HepG2 (cell line): ENCODE measurements around the gene TOMM7. TPM values are rescaled to one million over a fixed set of nuclear protein-coding genes. Genes with fewer than 3 reads are reported as not detected.

ENCODE experiments used
- ATAC-seq: fragments of 200-7000 bp; cut with Tn5 transposase; 3 replicates; pipeline ENCODE4 v1.9.1; 2020; ENCODE audit warnings: mild to moderate bottlenecking, moderate library complexity
- BruUV-seq: library from RNA; stranded (reverse); fragments of 400-500 nt; replicated peaks from 2 replicates; lab custom pipeline; 2021; lab: Mats Ljungman, UMichigan
- CTCF ChIA-PET: fragments of 300-600 bp; formaldehyde crosslinking; extraction: SDS; loops from one replicate; lab custom pipeline; 2021; ENCODE audit warnings: low total read pairs, inconsistent platforms, low intra/inter-chr PET ratio; lab: Yijun Ruan, JAX
- POLR2A ChIA-PET: fragments of 350-600 bp; sonication (Branson Sonifier 250); formaldehyde crosslinking; loops from one replicate; lab custom pipeline; 2020; ENCODE audit warnings: antibody characterized with exemption, inconsistent platforms; lab: Yijun Ruan, JAX
- DNase-seq: peaks from one replicate; pipeline ENCODE4 v3.0.0-alpha.2; 2015; ENCODE audit warnings: low spot score
- FAIRE-seq: peaks from 3 replicates; lab custom pipeline; 2011; peaks lifted over from hg19 to GRCh38; lab: Jason Lieb, UNC
- H2AFZ ChIP-seq: one replicate; pipeline ENCODE4 v1.6.1; 2011; ENCODE audit warnings: low read length, inconsistent platforms
- H3K27ac ChIP-seq: fragments of 300-600 bp; 3 replicates; pipeline ENCODE4 v1.8.0; 2011; ENCODE audit warnings: mixed run types, mild to moderate bottlenecking, mixed read lengths, low read length, inconsistent platforms; ENCODE audit not compliant: insufficient read depth; ENCODE audit errors: extremely low read length
- H3K27me3 ChIP-seq, 2 experiments: fragments of 200-600 bp in 1 of 2; 2 replicates in 1 of 2; 3 replicates in 1 of 2; pipeline versions ENCODE4 v1.6.0 to v1.8.0; 2011; ENCODE audit warnings: low read length in 2 of 2, mild to moderate bottlenecking in 2 of 2, moderate library complexity in 2 of 2, inconsistent platforms in 1 of 2; ENCODE audit not compliant: insufficient read depth in 2 of 2, control insufficient read depth in 1 of 2
- H3K36me3 ChIP-seq, 2 experiments: fragments of 200-600 bp in 1 of 2; replicated peaks in 1 of 2; 2 replicates in 1 of 2; 3 replicates in 1 of 2; pipeline versions ENCODE4 v1.5.1 to v1.8.0; 2011; ENCODE audit warnings: low read length in 2 of 2, inconsistent platforms in 1 of 2; ENCODE audit not compliant: insufficient read depth in 2 of 2, control insufficient read depth in 1 of 2
- H3K4me1 ChIP-seq: 2 replicates; pipeline ENCODE4 v1.5.1; 2012; ENCODE audit warnings: low read length, inconsistent platforms; ENCODE audit not compliant: insufficient read depth
- H3K4me2 ChIP-seq: 2 replicates; pipeline ENCODE4 v1.6.0; 2011; ENCODE audit warnings: low read depth, low read length, inconsistent platforms
- H3K4me3 ChIP-seq, 3 experiments: fragments of 200-600 bp in 1 of 3; sonication (generic), shearing (Covaris generic) in 1 of 3; replicated peaks in 1 of 3; 2 replicates each; pipeline ENCODE4 v1.5.1; 2011 to 2016; ENCODE audit warnings: low read length in 3 of 3, inconsistent platforms in 2 of 3, low read depth in 2 of 3, mild to moderate bottlenecking in 2 of 3, control low read depth in 1 of 3, mixed read lengths in 1 of 3; ENCODE audit not compliant: insufficient read depth in 1 of 3
- H3K79me2 ChIP-seq: one replicate; pipeline ENCODE4 v1.6.1; 2011; ENCODE audit warnings: low read length, inconsistent platforms; ENCODE audit not compliant: insufficient read depth
- H3K9ac ChIP-seq: 2 replicates; pipeline ENCODE4 v1.6.0; 2011; ENCODE audit warnings: mild to moderate bottlenecking, low read depth, low read length, inconsistent platforms; ENCODE audit not compliant: insufficient read depth
- H3K9me3 ChIP-seq: 2 replicates; pipeline ENCODE4 v1.5.1; 2012; ENCODE audit warnings: mild to moderate bottlenecking, low read length
- H4K20me1 ChIP-seq: 2 replicates; pipeline ENCODE4 v1.6.0; 2011; ENCODE audit warnings: inconsistent platforms, mild to moderate bottlenecking, low read length, moderate library complexity; ENCODE audit not compliant: insufficient read depth
- JDP2 ChIP-seq: sonication (generic); formaldehyde crosslinking; IDR thresholded peaks from 2 replicates; pipeline ENCODE4 v1.8.1; 2022; ENCODE audit warnings: missing genetic modification reagents, borderline replicate concordance
- RFXANK ChIP-seq: IDR thresholded peaks from 2 replicates; pipeline ENCODE4 v1.6.1; 2016
- WGBS: methylation state at CpG from one replicate; pipeline ENCODE4 v1.1.6; 2017; ENCODE audit warnings: low lambda C conversion rate; 5-methylcytosine and 5-hydroxymethylcytosine counted together
- in situ Hi-C: cut with HindIII; loops from 2 replicates; pipeline ENCODE4 v1.10.0; 2017; ENCODE audit warnings: low pct_unique_long_range_greater_than_20kb; ENCODE audit not compliant: extremely low pct_ligation_motif_present
- intact Hi-C: fragments of 100-400 bp; cut with micrococcal nuclease; formaldehyde crosslinking; loops from one replicate; pipeline ENCODE4 v1.10.0; 2022; ENCODE audit not compliant: unreplicated experiment
- polyA plus RNA-seq, 8 experiments: library from polyadenylated mRNA; depleted of rRNA in 3 of 8; stranded (reverse) in 7 of 8; unstranded in 1 of 8; fragments of >200 nt; fragmentation: Illumina TruSeq in 4 of 8; extraction: Trizol in 4 of 8; gene quantifications; 2 replicates each; pipeline versions ENCODE4 v1.2.1 to v1.2.3, GENCODE V29; 2011 to 2016; ENCODE audit warnings: low read depth in 4 of 8, missing spikeins in 1 of 8, mixed read lengths in 1 of 8; ENCODE audit not compliant: insufficient read depth in 1 of 8
- total RNA-seq, 5 experiments: library from RNA; depleted of rRNA; stranded (reverse); fragments of >200 nt; fragmentation: Illumina TruSeq; extraction: Trizol; gene quantifications; 2 replicates each; pipeline ENCODE4 v1.2.3, GENCODE V29; 2016; ENCODE audit warnings: low read depth in 1 of 5
- TF ChIP-seq, protein P1 (sequence below): sonication (generic); formaldehyde crosslinking; IDR thresholded peaks from 2 replicates; pipeline ENCODE4 v1.4.0; 2020; ENCODE audit warnings: mild to moderate bottlenecking, missing genetic modification reagents

TOMM7 gene
- total and polyA plus RNA-seq, 2 of the 13 experiments (the other 11 are each of a cell fraction or from before 2014, with no cell fraction given), result 251 to 369 TPM

DNA sequence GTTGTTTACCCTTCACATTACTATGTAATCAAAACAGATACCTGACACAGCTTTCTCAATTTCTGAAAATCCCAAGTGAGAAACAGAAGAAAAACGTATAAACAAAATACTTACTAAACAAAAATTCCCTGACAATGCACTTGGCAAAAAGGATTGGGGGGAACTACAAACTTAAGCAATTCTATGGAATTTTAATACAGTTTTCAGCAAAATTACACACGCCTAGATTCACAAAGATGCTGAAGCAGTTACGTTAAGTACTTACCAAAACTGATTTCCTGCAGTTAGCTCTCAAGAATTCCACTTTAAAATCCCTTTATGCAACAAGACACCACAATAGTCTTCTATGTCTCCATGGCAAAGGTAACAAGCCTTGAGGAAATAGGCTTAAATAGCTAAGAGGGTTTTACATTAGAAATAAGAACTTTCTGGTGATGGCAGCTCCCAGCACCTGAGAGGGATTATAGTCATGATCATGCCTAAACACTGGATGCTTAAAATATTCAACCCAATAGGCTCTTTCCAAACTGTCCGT lies 10.8 kb downstream of the TOMM7 start (continued):
- TF ChIP-seq, protein P1, sequence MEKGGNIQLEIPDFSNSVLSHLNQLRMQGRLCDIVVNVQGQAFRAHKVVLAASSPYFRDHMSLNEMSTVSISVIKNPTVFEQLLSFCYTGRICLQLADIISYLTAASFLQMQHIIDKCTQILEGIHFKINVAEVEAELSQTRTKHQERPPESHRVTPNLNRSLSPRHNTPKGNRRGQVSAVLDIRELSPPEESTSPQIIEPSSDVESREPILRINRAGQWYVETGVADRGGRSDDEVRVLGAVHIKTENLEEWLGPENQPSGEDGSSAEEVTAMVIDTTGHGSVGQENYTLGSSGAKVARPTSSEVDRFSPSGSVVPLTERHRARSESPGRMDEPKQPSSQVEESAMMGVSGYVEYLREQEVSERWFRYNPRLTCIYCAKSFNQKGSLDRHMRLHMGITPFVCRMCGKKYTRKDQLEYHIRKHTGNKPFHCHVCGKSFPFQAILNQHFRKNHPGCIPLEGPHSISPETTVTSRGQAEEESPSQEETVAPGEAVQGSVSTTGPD, result no peak
- TF ChIP-seq RFXANK (CRISPR knock-in tag), result no peak

DNA sequence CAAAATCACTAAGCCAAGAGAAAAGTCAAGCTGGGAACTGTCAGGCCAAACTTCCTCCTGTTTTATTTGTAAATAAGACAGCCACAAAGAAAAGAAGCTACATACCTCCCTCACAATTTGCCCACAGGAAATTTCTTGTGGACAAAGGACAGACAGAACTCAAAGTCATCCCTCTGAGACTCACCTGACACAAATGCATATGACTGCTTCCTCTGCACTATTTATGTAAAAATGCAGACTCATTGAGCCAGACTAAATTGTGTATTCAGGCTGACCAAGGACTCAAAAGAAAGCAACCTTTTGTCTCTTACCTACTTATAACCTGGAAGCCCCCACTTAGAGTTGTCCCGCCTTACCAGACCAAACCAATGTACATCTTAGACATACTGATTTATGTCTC lies 11.8 kb downstream of the TOMM7 start:
- DNase-seq (no peak), FAIRE-seq (no peak), ATAC-seq (no peak)
- intact Hi-C loops (no loop called here), in situ Hi-C loops (no loop called here)
- no TSS peak for BruUV-seq
- no peak overlapping the region for H3K4me3 ChIP-seq
- no peaks in the 10 kb centered on the region for H4K20me1 ChIP-seq
- ChIA-PET POLR2A (interaction anchor here (1.0 to 1.5 kb wide), 3 partner anchors 10 to 24 kb away, joined by 3 to 5 read pairs (median 4); partner anchors contain the start of gene TOMM7), CTCF (no interaction called here)
- peaks cover 0 to 17% of the 10 kb centered on the region in 2 experiments; a peak in 2 of 5 replicates for H3K36me3 ChIP-seq
- TF ChIP-seq JDP2 (CRISPR knock-in tag), result no peak
- H3K9me3 ChIP-seq, result no peaks in the 10 kb centered on the region
- H3K4me2 ChIP-seq, result no peak overlapping the region
- H3K9ac ChIP-seq, result no peak overlapping the region
- H2AFZ ChIP-seq, result no peak overlapping the region
- peaks cover 61% of the 10 kb centered on the region for H3K4me1 ChIP-seq
- WGBS, result 100% methylated on average over 1 of the region's 1 CpG
- peak overlapping the region; percentile 15 for H3K27ac ChIP-seq
- no peaks in the 10 kb centered on the region for H3K79me2 ChIP-seq
- H3K27me3 ChIP-seq, result no peaks in the 10 kb centered on the region
